CD4-positive, alpha-beta T cell (primary cell): ENCODE data around the gene C2orf69. TPM values are rescaled to one million over a fixed set of nuclear protein-coding genes. Genes with fewer than 3 reads are reported as not detected.

ENCODE experiments used
- ATAC-seq: fragments of 200-7000 bp; cut with Tn5 transposase; one replicate; pipeline ENCODE4 v1.10.0; 2022; ENCODE audit warnings: mild to moderate bottlenecking; ENCODE audit not compliant: poor library complexity
- CTCF ChIA-PET: fragments of 350-600 bp; sonication (Branson Sonifier 250); formaldehyde crosslinking; loops from one replicate; lab custom pipeline; 2021; ENCODE audit warnings: antibody characterized with exemption, inconsistent platforms; lab: Charles Lee
- POLR2A ChIA-PET: fragments of 350-600 bp; sonication (Branson Sonifier 250); formaldehyde crosslinking; loops from one replicate; lab custom pipeline; 2021; ENCODE audit warnings: antibody characterized with exemption, inconsistent platforms; lab: Charles Lee
- DNase-seq, 14 experiments: peaks; one replicate each; pipeline ENCODE4 v3.0.0-alpha.2; 2013 to 2020; ENCODE audit warnings: mixed read lengths in 2 of 14
- H3K27ac ChIP-seq, 2 donors: one replicate each; pipeline versions ENCODE4 v1.5.1 to v1.7.0; 2013; ENCODE audit warnings: low read length in 2 of 2, low read depth in 1 of 2, mild to moderate bottlenecking in 1 of 2
- H3K27me3 ChIP-seq, 2 experiments: 1 replicate in 1 of 2; 2 replicates in 1 of 2; pipeline versions ENCODE4 v1.6.1 to v1.7.0; 2013; ENCODE audit warnings: low read length in 2 of 2, control low read depth in 1 of 2, mild to moderate bottlenecking in 1 of 2, moderate library complexity in 1 of 2; ENCODE audit not compliant: insufficient read depth in 2 of 2, control insufficient read depth in 1 of 2
- H3K36me3 ChIP-seq: one replicate; pipeline ENCODE4 v1.6.1; 2013; ENCODE audit warnings: low read length, control low read depth; ENCODE audit not compliant: insufficient read depth
- H3K4me1 ChIP-seq: one replicate; pipeline ENCODE4 v1.6.1; 2013; ENCODE audit warnings: low read length, control low read depth; ENCODE audit not compliant: insufficient read depth
- H3K4me3 ChIP-seq: one replicate; pipeline ENCODE4 v1.5.1; 2013; ENCODE audit warnings: mild to moderate bottlenecking, low read length, moderate library complexity
- H3K9me3 ChIP-seq, 2 experiments: 1 replicate in 1 of 2; 2 replicates in 1 of 2; pipeline versions ENCODE4 v1.6.1 to v1.7.0; 2013; ENCODE audit warnings: low read length in 2 of 2, mild to moderate bottlenecking in 2 of 2, control low read depth in 1 of 2, moderate library complexity in 1 of 2; ENCODE audit not compliant: control insufficient read depth in 1 of 2, insufficient read depth in 1 of 2
- H3K27ac Mint-ChIP-seq: one replicate; pipeline ENCODE4 v1.8.0; 2020; ENCODE audit warnings: mixed read lengths
- H3K27me3 Mint-ChIP-seq: one replicate; pipeline ENCODE4 v1.8.0; 2021; ENCODE audit warnings: mixed read lengths
- H3K36me3 Mint-ChIP-seq: one replicate; pipeline ENCODE4 v1.8.0; 2021; ENCODE audit warnings: low read depth, mixed read lengths
- H3K4me1 Mint-ChIP-seq: one replicate; pipeline ENCODE4 v1.8.0; 2021; ENCODE audit warnings: low read depth, mixed read lengths
- H3K4me3 Mint-ChIP-seq: one replicate; pipeline ENCODE4 v1.8.0; 2020; ENCODE audit warnings: mild to moderate bottlenecking, mixed read lengths
- H3K9me3 Mint-ChIP-seq: one replicate; pipeline ENCODE4 v1.8.0; 2020; ENCODE audit warnings: mixed read lengths
- CTCF ChIP-seq: fragments of 200-600 bp; IDR thresholded peaks from one replicate; pipeline ENCODE4 v1.8.0; 2022; ENCODE audit warnings: antibody characterized with exemption, mild to moderate bottlenecking
- intact Hi-C, 2 experiments: fragments of 100-400 bp; cut with DNase I in 1 of 2; cut with micrococcal nuclease in 1 of 2; formaldehyde crosslinking; loops; one replicate each; pipeline versions ENCODE4 v1.15.1 to v1.9.0; 2023 to 2025; cut with DNase I, micrococcal nuclease
- total RNA-seq, 174 experiments: library from RNA in 2 of 174; stranded (reverse) in 2 of 174; gene quantifications; one replicate each; pipeline ENCODE4 v1.2.3 and lab custom pipeline; 2021 to 2026

C2orf69 gene
- total RNA-seq, 2 experiments from 2014 or later: 12.5 to 13.7 TPM

GRCh38 chr2:199962203-199962602 lies 51.1 kb downstream of the C2orf69 start:
- H3K27me3 ChIP-seq: no peaks in the 10 kb centered on the region
- CTCF ChIA-PET: no interaction called here
- TF ChIP-seq CTCF: no peak
- H3K9me3 Mint-ChIP-seq: no peaks in the 10 kb centered on the region
- H3K27ac Mint-ChIP-seq: no peak overlapping the region
- H3K9me3 ChIP-seq: no peaks in the 10 kb centered on the region
- no peak overlapping the region for H3K4me3 Mint-ChIP-seq
- H3K27me3 Mint-ChIP-seq: no peaks in the 10 kb centered on the region
- peaks cover 80% of the 10 kb centered on the region for H3K36me3 Mint-ChIP-seq
- H3K4me1 ChIP-seq: peaks cover under 1% of the 10 kb centered on the region
- POLR2A ChIA-PET: no interaction called here
- peaks cover 21% of the 10 kb centered on the region for H3K4me1 Mint-ChIP-seq
- intact Hi-C loops: no loop called here
- no peak overlapping the region for H3K4me3 ChIP-seq
- H3K27ac ChIP-seq: no peak overlapping the region
- ATAC-seq (no peak), DNase-seq (no peak)
- peaks cover 76% of the 10 kb centered on the region for H3K36me3 ChIP-seq

GRCh38 chr2:199966405-199966804 lies 55.3 kb downstream of the C2orf69 start:
- Mint-ChIP-seq H3K27me3 (no peaks in the 10 kb centered on the region), H3K36me3 (peaks cover 59% of the 10 kb centered on the region), H3K4me3 (no peak overlapping the region), H3K9me3 (no peaks in the 10 kb centered on the region), H3K27ac (no peak overlapping the region), H3K4me1 (no peaks in the 10 kb centered on the region)
- ChIA-PET POLR2A (no interaction called here), CTCF (interaction anchor here (0.6 kb wide), 1 partner anchor 1195 kb away, joined by 3 read pairs; no protein-coding TSS in a partner anchor)
- Histone ChIP-seq H3K9me3 (no peaks in the 10 kb centered on the region), H3K27ac (no peak overlapping the region), H3K36me3 (peaks cover 43% of the 10 kb centered on the region), H3K4me1 (no peaks in the 10 kb centered on the region), H3K27me3 (no peaks in the 10 kb centered on the region), H3K4me3 (no peak overlapping the region)
- no peak for DNase-seq
- TF ChIP-seq CTCF: no peak
- intact Hi-C loops: no loop called here
- ATAC-seq: no peak

GRCh38 chr2:199966976-199967375 lies 55.9 kb downstream of the C2orf69 start:
- POLR2A ChIA-PET: no interaction called here
- Histone ChIP-seq H3K4me1 (no peaks in the 10 kb centered on the region), H3K9me3 (no peaks in the 10 kb centered on the region), H3K36me3 (peaks cover 38% of the 10 kb centered on the region), H3K4me3 (no peak overlapping the region), H3K27me3 (no peaks in the 10 kb centered on the region), H3K27ac (no peak overlapping the region)
- TF ChIP-seq CTCF: no peak
- no peak for DNase-seq
- ATAC-seq: no peak
- no peak overlapping the region for H3K27ac Mint-ChIP-seq
- no peaks in the 10 kb centered on the region for H3K4me1 Mint-ChIP-seq
- peaks cover 53% of the 10 kb centered on the region for H3K36me3 Mint-ChIP-seq
- intact Hi-C loops: no loop called here
- H3K4me3 Mint-ChIP-seq: no peak overlapping the region
- CTCF ChIA-PET: interaction anchor here (0.6 kb wide), 2 partner anchors 1195 to 1698 kb away, joined by 3 read pairs; no protein-coding TSS in a partner anchor
- H3K9me3 Mint-ChIP-seq: no peaks in the 10 kb centered on the region
- H3K27me3 Mint-ChIP-seq: no peaks in the 10 kb centered on the region
